Measurements from ENCODE around the gene F8A1.

DNA sequence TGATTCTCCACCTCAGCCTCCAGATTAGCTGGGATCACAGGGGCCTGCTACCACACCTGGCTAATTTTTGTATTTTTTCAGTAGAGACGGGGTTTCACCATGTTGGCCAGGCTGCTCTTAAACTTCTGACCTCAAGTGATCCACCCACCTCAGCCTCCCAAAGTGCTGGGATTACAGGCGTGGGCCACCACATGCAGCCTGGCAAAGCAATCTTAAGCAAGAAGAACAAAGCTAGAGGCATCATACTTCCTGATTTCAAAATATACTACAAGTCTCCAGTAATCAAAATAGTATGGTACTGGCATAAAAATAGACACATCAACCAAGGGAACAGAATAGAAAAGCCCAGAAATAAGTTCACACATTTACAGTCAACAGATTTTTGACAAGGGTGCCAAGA is 12.8 kb upstream of the F8A1 start:
- TF ChIP-seq CTCF (IDR thresholded peaks at IDR 0.05), result no peak
- TF ChIP-seq POLR2A (IDR thresholded peaks at IDR 0.05), result no peak
